ENCODE measurements around the gene ZNF436. TPM values are rescaled to one million over a fixed set of nuclear protein-coding genes. Genes with fewer than 3 reads are reported as not detected.

The ZNF436 gene
- total and polyA plus RNA-seq, 9 of the 15 experiments (the other 6 are each of a cell fraction or from before 2014, with no cell fraction given), result 2.1 to 11.3 (median 6.8) TPM

- TF ChIP-seq ZNF444 (CRISPR knock-in tag; IDR thresholded peaks at IDR 0.05) (no peak; the same call in 1 of the 2 replicates), L3MBTL2 (IDR thresholded peaks at IDR 0.05) (peak; percentile 81), ILK (tag; IDR thresholded peaks at IDR 0.05; ENCODE audit: borderline replicate concordance, low read depth) (no peak), GTF2F1 (IDR thresholded peaks at IDR 0.05; ENCODE audit: low read depth, low read length) (peak; percentile 55; the same call in 1 of the 2 replicates), SP1 (CRISPR knock-in tag; IDR thresholded peaks at IDR 0.05) (peak; percentile 94), NBN (IDR thresholded peaks at IDR 0.05; ENCODE audit: low read depth) (peak; percentile 81; the same call in 1 of the 2 replicates), FOXP4 (CRISPR knock-in tag; IDR thresholded peaks at IDR 0.05; ENCODE audit: borderline replicate concordance) (peak; percentile 58; the same call in 1 of the 2 replicates), PCBP2 (IDR thresholded peaks at IDR 0.05; ENCODE audit: low read depth, low read length, poor library complexity, severe bottlenecking) (no peak), PHTF2 (CRISPR knock-in tag; IDR thresholded peaks at IDR 0.05) (no peak), PRMT5 (CRISPR knock-in tag; IDR thresholded peaks at IDR 0.05) (no peak), NONO (IDR thresholded peaks at IDR 0.05; ENCODE audit: low read depth in 2 of 2, low read length in 1 of 2) (peak; percentile 31 to 52; a peak in 2 of 4 replicates), SREBF1 (IDR thresholded peaks at IDR 0.05; ENCODE audit: borderline replicate concordance, low read depth, low read length) (0 out of 2 replicates have a peak, but pooled peaks have one; percentile 34), CHCHD3 (CRISPR knock-in tag; IDR thresholded peaks at IDR 0.05) (no peak), ZKSCAN3 (CRISPR knock-in tag; IDR thresholded peaks at IDR 0.05) (no peak), KLF1 (tag; IDR thresholded peaks at IDR 0.05) (no peak), MECOM (CRISPR knock-in tag; IDR thresholded peaks at IDR 0.05) (no peak), HNRNPUL1 (IDR thresholded peaks at IDR 0.05; ENCODE audit: low read length) (no peak), GMEB1 (CRISPR knock-in tag; IDR thresholded peaks at IDR 0.05) (peak; percentile 91)
- TF ChIP-seq, protein P1, sequence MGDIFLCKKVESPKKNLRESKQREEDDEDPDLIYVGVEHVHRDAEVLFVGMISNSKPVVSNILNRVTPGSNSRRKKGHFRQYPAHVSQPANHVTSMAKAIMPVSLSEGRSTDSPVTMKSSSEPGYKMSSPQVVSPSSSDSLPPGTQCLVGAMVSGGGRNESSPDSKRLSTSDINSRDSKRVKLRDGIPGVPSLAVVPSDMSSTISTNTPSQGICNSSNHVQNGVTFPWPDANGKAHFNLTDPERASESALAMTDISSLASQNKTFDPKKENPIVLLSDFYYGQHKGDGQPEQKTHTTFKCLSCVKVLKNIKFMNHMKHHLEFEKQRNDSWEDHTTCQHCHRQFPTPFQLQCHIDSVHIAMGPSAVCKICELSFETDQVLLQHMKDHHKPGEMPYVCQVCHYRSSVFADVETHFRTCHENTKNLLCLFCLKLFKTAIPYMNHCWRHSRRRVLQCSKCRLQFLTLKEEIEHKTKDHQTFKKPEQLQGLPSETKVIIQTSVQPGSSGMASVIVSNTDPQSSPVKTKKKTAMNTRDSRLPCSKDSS (IDR thresholded peaks at IDR 0.05; ENCODE audit: low read depth, partially characterized antibody), result no peak
- TF ChIP-seq, protein P2, sequence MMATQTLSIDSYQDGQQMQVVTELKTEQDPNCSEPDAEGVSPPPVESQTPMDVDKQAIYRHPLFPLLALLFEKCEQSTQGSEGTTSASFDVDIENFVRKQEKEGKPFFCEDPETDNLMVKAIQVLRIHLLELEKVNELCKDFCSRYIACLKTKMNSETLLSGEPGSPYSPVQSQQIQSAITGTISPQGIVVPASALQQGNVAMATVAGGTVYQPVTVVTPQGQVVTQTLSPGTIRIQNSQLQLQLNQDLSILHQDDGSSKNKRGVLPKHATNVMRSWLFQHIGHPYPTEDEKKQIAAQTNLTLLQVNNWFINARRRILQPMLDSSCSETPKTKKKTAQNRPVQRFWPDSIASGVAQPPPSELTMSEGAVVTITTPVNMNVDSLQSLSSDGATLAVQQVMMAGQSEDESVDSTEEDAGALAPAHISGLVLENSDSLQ (IDR thresholded peaks at IDR 0.05), result peak; percentile 5; the same call in 1 of the 2 replicates
- TF ChIP-seq, protein P3, sequence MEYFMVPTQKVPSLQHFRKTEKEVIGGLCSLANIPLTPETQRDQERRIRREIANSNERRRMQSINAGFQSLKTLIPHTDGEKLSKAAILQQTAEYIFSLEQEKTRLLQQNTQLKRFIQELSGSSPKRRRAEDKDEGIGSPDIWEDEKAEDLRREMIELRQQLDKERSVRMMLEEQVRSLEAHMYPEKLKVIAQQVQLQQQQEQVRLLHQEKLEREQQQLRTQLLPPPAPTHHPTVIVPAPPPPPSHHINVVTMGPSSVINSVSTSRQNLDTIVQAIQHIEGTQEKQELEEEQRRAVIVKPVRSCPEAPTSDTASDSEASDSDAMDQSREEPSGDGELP (CRISPR knock-in tag; IDR thresholded peaks at IDR 0.05; ENCODE audit: borderline replicate concordance), result peak; percentile 82
Observed at GRCh38 chr1:23368562-23369334, 888 bp downstream of the ZNF436 start (continued).
